HG03571 (cell line): ENCODE measurements around the gene OTOS.

Experiments
- ATAC-seq: cut with Tn5 transposase; IDR thresholded peaks from one replicate; pipeline ENCODE4 v1.9.1; 2021; ENCODE audit not compliant: unreplicated experiment

Gene OTOS

GRCh38 chr2:240168041-240168440, 27.6 kb upstream of the OTOS start:
- no peak for ATAC-seq

GRCh38 chr2:240167588-240167880, 27.1 kb upstream of the OTOS start:
- ATAC-seq = no peak

- ATAC-seq = no peak
These were observed 26.5 kb upstream of the OTOS start for GRCh38 chr2:240166761-240167587.

- no peak for ATAC-seq
These were observed 25.7 kb upstream of the OTOS start for GRCh38 chr2:240166191-240166590.

GRCh38 chr2:240165661-240166060, 25.2 kb upstream of the OTOS start:
- no peak for ATAC-seq

- no peak for ATAC-seq
These were observed 24.6 kb upstream of the OTOS start for GRCh38 chr2:240165034-240165433.

- no peak for ATAC-seq
These were observed 24.1 kb upstream of the OTOS start for GRCh38 chr2:240164586-240164985.

GRCh38 chr2:240163844-240164574, 23.6 kb upstream of the OTOS start:
- no peak for ATAC-seq

- ATAC-seq = no peak
These were observed 22.7 kb upstream of the OTOS start for GRCh38 chr2:240162939-240163714.

GRCh38 chr2:240162531-240162930, 22.1 kb upstream of the OTOS start:
- ATAC-seq = no peak

GRCh38 chr2:240162032-240162431, 21.6 kb upstream of the OTOS start:
- ATAC-seq = no peak

- no peak for ATAC-seq
These were observed 20.8 kb upstream of the OTOS start for GRCh38 chr2:240161087-240161750.

GRCh38 chr2:240160291-240161086, 20.0 kb upstream of the OTOS start:
- no peak for ATAC-seq

- ATAC-seq = no peak
These were observed 18.9 kb upstream of the OTOS start for GRCh38 chr2:240159251-240159839.

- ATAC-seq = no peak
These were observed 16.7 kb upstream of the OTOS start for GRCh38 chr2:240157147-240157470.

- ATAC-seq = no peak
These were observed 16.1 kb upstream of the OTOS start for GRCh38 chr2:240156435-240157146.

- ATAC-seq = no peak
These were observed 15.4 kb upstream of the OTOS start for GRCh38 chr2:240155745-240156390.

- no peak for ATAC-seq
These were observed 14.7 kb upstream of the OTOS start for GRCh38 chr2:240155048-240155744.

GRCh38 chr2:240154606-240155005, 14.1 kb upstream of the OTOS start:
- no peak for ATAC-seq
